IMR-90 (cell line): ENCODE measurements around the gene LRRC7.

ENCODE experiments used
- BHLHE40 ChIP-seq: fragments of 150-350 bp; IDR thresholded peaks from 2 replicates; pipeline ENCODE4 v1.6.1; 2016; ENCODE audit warnings: mild to moderate bottlenecking, low read depth, low read length
- FOS ChIP-seq: fragments of 150-350 bp; IDR thresholded peaks from 2 replicates; pipeline ENCODE4 v1.6.1; 2016; ENCODE audit warnings: low read depth, low read length
- MAZ ChIP-seq: IDR thresholded peaks from 2 replicates; pipeline ENCODE4 v1.6.1; 2012; ENCODE audit warnings: low read depth, mild to moderate bottlenecking, low read length, improper control_type of control experiment, moderate library complexity, borderline replicate concordance
- MXI1 ChIP-seq: IDR thresholded peaks from 2 replicates; pipeline ENCODE4 v1.6.1; 2012; ENCODE audit warnings: low read depth, mild to moderate bottlenecking, low read length, moderate library complexity, borderline replicate concordance
- POLR2A ChIP-seq: IDR thresholded peaks from 2 replicates; pipeline ENCODE4 v1.6.1; 2012; ENCODE audit warnings: mild to moderate bottlenecking, low read depth, low read length
- RAD21 ChIP-seq: IDR thresholded peaks from 2 replicates; pipeline ENCODE4 v1.6.1; 2012; ENCODE audit warnings: low read length, improper control_type of control experiment
- RFX5 ChIP-seq: IDR thresholded peaks from 2 replicates; pipeline ENCODE4 v1.8.0; 2012; ENCODE audit warnings: low read depth, mild to moderate bottlenecking, low read length, moderate library complexity
- SMC3 ChIP-seq: fragments of 150-350 bp; IDR thresholded peaks from 2 replicates; pipeline ENCODE4 v1.6.1; 2016; ENCODE audit warnings: low read depth, mild to moderate bottlenecking, antibody characterized with exemption, low read length, moderate library complexity
- TF ChIP-seq, protein P1 (sequence below): conservative IDR thresholded peaks from 2 replicates; pipeline ENCODE4 v1.5.1; 2012; ENCODE audit warnings: mild to moderate bottlenecking, low read depth, low read length, improper control_type of control experiment

DNA sequence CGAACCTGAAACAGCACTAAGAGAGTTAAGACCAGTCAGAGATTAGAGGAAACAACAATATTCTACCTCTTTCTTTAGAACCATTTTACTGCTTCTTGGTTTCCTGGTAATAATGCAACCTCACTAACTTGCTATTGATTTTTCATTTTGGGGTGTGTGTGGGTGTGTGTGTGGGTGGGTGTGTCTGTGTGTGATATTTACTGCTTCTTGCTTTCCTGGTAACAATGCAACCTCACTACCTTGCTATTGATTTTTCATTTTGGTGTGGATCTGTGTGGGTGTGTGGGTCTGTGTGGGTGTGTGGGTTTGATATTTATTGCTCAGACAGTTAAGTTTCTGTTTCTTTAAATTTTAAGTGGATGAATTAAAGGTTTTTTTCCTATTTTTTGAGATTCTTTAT lies 208.8 kb downstream of the LRRC7 start:
- TF ChIP-seq RFX5: no peak
- no peak for TF ChIP-seq FOS
- TF ChIP-seq, protein P1, sequence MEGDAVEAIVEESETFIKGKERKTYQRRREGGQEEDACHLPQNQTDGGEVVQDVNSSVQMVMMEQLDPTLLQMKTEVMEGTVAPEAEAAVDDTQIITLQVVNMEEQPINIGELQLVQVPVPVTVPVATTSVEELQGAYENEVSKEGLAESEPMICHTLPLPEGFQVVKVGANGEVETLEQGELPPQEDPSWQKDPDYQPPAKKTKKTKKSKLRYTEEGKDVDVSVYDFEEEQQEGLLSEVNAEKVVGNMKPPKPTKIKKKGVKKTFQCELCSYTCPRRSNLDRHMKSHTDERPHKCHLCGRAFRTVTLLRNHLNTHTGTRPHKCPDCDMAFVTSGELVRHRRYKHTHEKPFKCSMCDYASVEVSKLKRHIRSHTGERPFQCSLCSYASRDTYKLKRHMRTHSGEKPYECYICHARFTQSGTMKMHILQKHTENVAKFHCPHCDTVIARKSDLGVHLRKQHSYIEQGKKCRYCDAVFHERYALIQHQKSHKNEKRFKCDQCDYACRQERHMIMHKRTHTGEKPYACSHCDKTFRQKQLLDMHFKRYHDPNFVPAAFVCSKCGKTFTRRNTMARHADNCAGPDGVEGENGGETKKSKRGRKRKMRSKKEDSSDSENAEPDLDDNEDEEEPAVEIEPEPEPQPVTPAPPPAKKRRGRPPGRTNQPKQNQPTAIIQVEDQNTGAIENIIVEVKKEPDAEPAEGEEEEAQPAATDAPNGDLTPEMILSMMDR: no peak
- TF ChIP-seq POLR2A: no peak
- TF ChIP-seq BHLHE40: no peak
- TF ChIP-seq RAD21: no peak
- TF ChIP-seq SMC3: no peak
- no peak for TF ChIP-seq MXI1
- TF ChIP-seq MAZ: no peak
